Esophagus mucosa (tissue), 1 donor: ENCODE data around the gene DAGLA. TPM values are rescaled to one million over a fixed set of nuclear protein-coding genes. Genes with fewer than 3 reads are reported as not detected.

ENCODE experiments used
- ATAC-seq: fragments of 200-7000 bp; cut with Tn5 transposase; one replicate; pipeline ENCODE4 v1.9.1; 2020
- total RNA-seq: library from RNA; stranded (reverse); gene quantifications from one replicate; pipeline ENCODE4 v1.2.4, GENCODE V29; 2023
- donor health status: DM: yes; HTN: yes; CAD: no.

Gene DAGLA
- total RNA-seq, 1 donor from 2014 or later, result 2.3 TPM

DNA sequence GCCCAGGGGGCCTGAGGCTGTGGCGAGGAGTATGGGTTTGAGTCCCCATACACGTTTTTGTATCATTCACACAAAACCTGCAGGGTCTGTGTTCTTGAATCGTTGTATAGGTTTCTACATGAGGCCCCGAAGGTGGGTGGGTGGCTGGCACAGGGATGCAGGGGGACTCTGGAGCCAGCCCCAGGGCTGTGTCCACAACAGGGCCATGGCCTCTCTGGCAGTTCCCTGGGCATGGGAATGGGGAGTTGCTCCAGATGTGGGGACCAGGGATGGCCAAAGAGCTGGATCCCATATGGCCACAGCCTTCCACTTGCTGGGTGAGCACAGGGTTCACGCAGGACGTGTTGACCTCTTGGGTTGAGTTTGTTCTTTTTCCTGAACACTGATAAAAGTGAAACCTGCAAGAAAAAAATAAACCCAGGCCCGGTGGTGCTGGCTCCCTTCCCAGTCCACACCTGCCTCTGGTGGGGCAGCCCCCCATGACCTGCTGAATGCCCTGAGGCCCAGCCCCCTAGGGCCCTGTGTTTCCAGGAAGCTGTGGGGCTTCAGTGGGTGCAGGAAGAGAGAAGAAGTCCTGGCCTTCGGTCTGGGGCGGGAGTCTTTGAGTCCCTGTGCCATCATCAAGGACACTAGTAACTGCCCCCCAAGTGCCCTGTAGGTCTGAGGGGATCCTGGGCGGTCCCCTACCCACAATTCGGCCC, 88.3 kb downstream of the DAGLA start:
- ATAC-seq, result no peak

DNA sequence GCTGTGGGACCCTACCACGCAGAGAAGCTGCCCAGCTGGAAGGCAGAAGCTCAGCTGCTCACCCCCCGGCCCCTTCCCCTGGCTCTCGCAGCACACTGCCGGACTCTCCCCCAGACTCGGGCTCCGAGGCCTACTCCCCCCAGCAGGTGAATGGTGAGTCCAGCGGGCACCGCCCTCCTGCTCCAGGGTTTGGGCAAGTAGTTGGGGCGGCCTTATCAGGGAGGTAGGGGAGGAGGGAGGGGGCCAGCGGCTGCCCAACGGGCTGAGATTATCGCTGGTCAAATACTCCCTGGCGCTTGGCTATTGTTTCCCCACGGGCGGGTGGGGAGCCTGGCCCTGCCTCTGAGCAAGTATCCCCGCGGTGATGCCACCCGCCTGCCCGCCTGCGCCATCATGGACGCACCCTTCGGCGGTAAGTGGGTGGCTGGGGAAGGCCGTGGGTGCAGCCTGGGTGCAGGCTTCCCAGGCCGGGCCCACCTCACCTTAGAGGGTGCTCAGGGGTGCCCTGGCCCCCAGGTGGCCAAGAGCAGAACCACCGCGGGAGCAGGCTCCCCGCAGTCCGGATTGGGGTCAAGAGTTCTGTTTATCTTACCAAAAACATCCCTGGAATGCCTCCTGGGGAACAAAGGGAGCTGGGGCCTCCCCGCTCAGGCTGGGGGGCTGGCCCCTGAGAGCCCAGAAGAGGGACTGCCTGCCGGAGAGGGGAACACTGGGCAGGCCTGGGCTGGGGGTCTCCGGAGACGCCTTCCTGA, 89.2 kb downstream of the DAGLA start:
- no peak for ATAC-seq

DNA sequence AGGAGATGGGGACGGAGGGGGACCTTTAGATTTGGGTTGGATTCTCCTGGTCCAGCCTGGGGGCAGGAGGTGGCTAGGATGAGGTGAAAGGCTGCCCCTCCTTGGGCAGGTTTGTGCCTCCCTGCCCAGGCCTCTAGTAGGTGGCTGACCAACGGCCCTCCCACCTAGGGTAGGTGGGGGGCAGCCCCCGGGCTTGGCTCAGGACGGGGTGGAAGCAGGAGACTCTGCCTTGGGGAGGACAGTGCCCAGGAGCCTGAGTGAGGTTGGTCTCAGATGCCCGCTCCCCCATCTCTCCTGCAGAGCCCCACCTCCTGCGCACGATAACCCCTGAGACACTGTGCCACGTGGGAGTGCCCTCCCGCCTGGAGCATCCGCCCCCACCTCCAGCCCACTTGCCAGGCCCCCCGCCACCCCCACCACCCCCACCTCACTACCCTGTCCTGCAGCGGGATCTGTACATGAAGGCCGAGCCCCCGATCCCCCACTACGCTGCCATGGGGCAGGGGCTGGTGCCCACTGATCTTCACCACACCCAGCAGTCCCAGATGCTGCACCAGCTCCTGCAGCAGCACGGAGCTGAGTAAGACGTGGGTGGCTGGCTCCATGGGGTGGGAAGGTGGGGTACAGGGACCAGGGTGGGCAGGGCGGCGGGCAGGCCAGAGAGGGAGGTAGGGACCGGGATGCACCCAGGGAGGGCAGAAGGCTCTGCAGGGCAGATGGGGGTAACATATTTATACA, 89.9 kb downstream of the DAGLA start:
- no peak for ATAC-seq

DNA sequence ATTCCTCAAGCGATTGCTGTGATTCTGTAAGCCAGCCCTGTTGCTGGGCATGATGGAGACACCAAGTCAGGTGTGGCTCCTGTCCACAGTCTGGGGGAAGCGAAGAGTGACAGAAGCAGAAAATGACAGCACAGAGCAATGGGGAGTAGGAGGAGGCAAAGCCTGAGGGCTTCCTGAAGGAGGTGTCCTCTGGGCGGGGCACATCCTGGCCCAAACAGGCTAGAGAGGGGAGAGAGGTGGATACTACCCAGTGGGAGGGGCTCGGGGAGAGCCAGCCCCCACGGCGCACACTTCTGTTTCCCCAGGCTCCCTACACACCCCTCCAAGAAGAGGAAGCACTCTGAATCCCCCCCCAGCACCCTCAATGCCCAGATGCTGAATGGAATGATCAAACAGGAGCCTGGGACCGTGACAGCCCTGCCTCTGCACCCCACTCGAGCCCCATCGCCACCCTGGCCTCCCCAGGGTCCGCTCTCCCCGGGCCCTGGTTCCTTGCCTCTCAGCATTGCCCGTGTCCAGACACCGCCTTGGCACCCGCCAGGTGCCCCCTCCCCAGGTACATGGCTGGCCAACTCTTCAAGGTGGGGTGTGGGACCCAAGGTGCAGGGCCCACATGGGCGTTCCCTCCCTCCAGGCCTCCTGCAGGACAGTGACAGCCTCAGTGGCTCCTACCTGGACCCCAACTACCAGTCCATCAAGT, 91.2 kb downstream of the DAGLA start:
- ATAC-seq, result no peak

DNA sequence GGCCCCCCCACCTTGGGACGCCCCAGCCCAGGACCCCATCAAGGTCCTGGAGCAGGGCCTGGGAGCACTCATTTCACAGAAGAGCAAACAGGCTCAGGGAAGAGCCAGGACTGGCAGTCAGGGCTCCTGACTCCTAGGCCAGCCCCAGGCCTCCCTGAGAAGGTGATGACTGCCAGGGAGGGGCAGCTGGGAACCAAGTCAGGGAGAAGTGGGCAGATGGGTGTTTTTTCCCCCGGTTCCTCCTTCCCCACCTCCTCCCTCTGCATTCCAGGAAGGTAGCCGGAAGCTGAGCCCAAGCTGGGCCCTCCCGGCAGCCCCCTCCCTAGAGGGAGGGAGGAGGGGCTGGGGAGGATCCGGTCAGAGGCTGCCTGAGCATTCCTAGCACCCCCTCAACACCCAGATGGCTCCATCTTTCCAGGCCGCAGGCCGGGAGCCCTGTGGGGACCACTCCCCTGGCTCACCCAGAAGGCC, 91.8 kb downstream of the DAGLA start:
- ATAC-seq, result no peak

DNA sequence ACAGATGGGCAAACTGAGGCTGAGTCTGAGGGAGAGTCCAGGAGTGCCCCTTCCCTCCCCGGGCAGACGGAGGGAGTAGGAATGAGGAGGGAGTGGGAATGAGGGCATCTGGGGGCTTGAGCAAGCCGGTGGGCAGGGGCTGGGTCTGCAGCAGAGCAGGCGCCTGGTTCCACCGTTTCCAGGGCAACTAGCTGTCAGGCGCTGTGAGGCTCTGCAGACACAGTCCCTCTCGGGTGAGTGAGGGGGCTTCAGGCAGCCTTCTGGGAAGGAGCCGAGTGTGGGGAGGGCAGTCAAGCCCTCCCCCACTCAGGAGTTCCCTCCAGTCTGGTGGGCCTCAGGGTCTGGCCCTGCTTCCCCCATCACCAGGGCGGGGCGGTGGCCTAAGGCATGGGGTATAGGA, 93.2 kb downstream of the DAGLA start:
- ATAC-seq, result no peak

DNA sequence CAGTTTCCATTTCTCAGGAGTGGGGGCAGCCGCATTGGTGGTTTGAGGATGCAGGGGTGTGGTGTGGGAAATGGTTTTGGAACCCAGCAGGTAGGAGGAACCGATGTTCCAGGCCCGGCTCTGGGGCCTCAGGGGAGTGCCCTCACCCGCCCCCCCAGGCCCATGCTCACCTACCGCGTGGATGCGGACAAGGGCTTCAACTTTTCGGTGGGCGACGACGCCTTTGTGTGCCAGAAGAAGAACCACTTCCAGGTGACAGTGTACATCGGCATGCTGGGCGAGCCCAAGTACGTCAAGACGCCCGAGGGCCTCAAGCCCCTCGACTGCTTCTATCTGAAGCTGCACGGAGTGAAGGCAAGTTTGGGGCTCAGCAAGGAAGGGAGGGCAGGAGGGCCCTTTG, 93.6 kb downstream of the DAGLA start:
- ATAC-seq, result no peak

DNA sequence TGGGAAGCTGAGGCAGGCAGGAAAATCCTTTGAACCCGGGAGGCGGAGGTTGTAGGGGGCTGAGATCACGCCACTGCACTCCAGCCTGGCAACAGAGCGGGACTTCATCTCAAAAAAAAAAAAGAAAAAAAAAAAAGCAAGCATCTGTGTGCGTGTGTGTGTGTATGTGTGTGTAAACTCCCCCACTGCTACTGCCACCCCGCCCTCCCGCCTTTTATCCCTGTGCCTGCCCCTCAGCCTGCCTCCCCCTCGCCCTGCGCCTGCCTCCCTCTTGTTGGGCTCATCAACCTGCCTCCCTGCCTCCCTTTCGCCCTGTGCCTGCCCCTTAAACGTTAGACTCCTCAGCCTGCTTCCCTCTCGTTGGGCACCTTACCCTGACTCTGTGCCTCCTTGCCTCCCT, 94.2 kb downstream of the DAGLA start:
- ATAC-seq, result no peak

DNA sequence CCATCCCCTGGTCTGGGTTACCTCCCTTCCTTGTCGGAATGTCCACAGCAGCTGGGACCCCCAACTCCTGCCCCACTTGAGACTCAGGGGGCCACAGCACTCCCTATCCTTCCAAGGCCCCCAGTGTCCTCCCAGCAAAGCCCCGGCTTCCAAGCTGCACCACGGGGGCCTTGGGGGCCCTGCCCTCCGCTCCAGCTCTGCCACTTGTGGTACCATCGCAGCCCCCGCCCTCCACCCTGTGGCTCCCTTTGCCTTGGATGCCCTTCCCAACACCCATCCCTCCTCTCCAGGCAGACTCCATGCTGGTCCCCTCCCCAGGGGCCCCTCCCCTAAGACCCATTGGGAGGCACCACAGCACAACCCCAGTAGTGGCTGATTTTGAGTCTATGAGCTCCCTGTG, 94.9 kb downstream of the DAGLA start:
- ATAC-seq, result no peak

DNA sequence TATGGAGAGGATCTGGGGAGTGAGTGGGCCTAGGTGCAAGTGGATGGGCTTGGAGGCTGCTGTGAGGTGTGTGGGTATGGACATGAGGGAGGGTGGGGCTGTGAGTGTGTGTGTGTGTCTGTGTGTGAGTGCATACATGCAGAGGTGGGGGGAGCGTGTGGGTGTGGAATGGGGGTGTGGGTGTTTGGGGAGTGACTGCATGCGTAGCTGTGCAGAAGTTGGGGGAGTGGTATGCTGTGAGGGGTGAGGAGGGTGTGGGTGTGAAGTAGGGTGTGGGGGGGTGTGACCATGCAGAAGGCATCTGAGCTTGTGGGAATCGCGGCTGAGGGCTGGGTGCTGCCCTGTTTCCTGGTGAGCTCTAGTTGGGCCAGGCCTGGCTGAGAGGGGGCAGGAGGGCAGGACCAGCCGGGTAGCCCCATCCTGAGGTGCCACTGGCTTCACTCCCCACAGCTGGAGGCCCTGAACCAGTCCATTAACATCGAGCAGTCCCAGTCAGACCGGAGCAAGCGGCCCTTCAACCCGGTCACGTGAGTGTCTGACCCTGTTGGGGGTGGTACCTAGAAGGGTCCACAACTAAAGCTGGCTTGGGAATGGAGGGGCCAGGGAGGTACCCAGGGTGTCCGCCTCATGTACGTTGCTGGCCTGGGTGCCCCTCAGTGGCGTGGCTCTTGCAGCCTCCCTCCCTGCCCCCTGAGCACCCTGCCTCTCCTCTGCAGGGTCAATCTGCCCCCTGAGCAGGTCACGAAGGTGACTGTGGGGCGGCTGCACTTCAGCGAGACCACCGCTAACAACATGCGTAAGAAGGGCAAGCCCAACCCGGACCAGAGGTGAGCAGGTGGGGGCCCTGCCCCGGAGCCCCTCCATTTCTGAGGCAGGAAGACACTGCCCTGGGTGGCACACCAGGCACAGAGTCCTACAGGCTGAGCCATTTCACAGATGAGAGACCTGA, 95.7 kb downstream of the DAGLA start:
- no peak for ATAC-seq

DNA sequence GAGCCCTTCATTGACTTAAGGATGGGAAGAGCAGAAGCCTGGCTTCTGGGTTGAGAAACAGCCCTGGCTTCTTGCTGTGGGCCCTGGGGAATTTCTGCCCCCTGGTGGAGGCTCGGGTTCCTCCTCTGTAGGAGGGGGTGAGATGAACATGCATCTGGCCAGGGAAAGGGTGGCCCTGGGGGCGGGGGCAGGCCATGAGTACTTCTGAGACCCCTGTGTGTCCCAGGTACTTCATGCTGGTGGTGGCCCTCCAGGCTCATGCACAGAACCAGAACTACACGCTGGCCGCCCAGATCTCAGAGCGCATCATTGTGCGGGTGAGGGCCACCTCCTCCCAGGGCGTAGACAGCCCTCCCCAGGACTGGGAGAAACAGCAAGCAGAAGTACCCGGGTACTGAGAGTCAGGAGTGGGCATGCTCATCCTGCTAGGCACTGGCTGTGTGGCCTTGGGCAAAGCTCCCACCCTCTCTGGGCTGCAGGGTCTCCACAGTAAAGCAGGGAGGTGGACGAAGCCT, 96.4 kb downstream of the DAGLA start:
- peak; percentile 43 for ATAC-seq

DNA sequence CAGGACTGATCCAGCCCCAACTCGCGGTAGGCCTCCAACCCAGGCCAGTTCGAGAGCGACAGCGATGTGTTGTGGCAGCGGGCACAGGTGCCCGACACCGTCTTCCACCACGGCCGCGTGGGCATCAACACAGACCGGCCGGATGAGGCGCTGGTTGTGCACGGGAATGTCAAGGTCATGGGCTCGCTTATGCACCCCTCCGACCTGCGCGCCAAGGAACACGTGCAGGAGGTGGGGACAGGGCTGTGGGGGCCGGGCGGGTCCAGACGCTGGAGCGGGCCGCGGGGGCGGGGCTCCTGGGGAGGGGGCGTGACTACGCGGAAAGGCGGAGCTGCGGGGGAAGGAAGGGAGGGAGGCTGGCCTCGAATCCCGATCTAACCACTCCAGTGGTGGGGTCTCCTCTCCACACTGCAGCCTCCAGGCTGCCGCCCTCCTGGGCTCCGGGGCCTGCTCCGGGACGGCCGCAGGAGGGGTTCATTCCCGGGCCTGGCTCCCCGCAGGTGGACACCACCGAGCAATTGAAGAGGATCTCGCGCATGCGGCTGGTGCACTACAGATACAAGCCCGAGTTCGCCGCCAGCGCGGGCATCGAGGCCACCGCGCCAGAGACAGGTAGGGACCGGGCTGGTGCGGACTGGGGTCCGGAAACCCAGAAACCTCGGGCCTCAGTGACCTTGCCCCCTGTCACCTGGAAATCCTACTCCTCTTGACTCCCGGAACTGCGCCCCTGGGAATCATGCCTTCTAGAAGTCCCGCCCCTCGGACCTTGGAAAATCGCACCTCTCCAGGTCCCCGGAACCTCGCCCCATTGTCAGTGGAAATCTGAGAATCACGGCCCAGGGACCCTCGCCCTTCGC, 97.3 kb downstream of the DAGLA start:
- peak; percentile 6 for ATAC-seq

DNA sequence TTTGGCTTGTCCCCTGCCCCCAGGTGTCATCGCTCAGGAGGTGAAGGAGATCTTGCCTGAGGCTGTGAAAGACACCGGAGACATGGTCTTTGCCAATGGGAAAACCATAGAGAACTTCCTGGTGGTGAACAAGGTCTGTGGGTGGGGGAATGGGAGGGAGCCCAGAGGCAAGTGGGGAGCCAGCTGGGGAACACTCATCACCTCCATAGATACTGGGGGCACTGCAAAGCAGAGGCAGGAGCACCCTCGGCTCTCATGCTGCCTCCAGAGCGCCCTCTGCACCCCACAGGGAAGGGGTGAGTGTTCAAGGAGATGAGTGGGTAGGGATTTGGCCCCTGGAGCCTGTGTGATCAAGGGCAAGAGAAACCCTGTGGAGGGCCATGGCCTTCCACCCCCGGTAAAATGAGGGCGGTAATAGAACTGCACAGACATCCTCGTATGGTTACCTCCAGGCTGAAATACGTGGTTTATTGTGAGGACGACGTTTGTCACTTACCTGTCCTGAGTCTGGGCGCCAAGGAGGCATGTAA, 98.2 kb downstream of the DAGLA start:
- ATAC-seq, result no peak

DNA sequence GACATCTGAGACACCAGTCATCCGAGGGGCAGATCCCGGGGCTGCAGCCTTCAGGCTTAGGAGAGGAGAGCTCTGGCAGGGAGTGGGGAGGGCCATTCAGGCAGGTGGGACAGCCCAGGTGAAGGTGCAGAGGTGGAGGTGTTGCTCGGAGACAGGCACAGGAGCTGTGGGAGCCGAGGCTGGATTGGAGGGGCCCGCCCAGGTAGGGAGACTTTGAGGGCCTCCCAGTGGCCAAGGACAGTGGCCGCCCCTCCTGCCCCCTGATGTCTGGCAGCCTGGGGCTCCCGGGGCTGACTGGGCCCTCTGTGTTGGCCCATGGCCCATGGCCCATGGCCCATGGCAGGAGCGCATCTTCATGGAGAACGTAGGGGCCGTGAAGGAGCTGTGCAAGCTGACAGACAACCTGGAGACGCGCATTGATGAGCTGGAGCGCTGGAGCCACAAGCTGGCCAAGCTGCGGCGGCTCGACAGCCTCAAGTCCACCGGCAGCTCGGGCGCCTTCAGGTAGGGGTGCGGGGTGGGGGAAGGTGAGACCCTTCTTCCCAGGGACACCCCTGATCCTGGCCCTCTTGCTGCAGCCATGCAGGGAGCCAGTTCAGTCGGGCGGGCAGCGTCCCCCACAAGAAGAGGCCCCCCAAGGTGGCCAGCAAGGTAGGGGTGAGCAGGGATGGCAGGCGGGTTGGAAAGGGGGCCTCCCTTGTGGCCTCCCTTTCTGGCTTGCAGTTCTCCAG, 98.9 kb downstream of the DAGLA start:
- no peak for ATAC-seq

DNA sequence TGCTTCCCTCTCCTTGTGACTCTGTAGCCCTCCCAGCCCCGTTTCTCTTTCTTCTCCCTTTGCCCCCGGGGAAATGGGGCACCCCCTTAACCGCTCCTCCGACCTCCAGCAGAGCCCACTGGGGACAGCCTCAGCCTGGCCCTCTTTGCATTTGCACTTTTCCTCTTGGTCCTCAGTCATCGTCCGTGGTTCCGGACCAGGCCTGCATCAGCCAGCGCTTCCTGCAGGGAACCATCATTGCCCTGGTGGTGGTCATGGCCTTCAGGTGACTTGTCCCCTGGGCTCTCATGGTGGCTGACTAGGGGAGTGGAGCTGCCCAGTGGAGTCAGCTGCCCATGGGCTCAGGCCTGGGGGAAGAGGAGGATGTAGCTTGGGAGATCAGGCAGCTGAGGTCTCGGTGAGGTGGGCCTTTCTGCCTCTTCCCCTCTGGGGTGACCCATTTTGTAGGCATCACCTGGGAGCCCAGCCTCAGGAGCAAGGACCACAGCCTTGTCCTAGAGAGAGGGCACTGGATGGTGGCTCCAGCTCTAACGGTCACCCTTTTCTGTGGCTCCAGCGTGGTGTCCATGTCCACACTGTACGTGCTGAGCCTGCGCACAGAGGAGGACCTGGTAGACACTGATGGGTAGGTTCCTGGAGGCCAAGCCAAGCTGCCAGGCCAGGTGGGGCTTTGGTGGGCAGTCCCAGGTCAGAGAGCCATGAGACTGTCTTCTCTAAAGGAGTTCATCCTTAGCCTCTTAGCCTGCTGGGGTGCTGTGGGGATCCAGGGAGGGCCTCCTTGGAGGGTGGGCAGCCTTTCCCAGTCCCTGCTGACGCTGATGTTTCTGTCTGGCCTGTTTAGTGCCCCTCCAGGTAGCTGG, 99.7 kb downstream of the DAGLA start:
- no peak for ATAC-seq

DNA sequence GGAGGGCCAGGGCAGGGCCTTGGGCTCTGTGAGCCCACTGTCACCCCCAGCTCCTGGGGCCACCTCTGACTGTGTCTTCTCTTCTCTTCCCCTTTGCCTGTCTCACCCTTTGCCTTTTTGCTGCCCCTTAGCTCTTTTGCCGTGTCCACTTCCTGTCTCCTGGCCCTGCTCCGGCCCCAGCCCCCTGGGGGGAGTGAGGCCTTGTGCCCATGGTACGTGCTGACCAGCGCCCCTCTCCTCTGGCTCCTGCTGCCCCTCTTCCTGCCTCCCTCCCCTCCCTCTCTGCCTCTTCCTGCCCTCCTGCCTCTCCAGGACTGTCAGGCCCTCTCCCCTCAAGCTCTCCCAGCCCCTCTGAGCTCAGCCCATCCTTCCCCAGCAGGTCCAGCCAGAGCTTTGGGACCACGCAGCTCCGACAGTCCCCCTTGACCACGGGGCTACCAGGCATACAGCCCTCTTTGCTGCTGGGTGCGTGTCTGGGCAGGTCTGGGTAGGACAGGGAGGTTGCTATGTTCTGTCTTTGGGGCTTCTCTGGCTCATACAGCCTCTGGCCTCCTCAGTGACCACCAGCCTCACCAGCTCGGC, 100.5 kb downstream of the DAGLA start:
- ATAC-seq, result no peak

DNA sequence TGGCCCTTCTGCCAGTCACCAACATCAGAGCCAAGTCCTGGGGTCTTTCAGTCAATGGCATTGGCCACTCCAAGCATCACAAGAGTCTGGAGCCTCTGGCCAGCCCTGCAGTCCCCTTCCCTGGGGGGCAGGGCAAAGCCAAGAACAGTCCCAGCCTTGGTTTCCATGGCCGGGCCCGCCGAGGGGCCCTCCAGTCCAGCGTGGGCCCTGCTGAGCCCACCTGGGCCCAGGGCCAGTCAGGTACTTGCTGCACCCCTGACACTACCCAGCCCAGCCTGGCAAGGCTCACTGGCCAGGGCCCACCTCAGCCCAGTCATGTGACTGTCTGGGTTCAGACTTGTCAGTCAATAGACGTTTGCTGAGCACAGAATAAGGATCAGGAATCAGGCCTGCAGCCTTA, 101.4 kb downstream of the DAGLA start:
- ATAC-seq, result no peak

DNA sequence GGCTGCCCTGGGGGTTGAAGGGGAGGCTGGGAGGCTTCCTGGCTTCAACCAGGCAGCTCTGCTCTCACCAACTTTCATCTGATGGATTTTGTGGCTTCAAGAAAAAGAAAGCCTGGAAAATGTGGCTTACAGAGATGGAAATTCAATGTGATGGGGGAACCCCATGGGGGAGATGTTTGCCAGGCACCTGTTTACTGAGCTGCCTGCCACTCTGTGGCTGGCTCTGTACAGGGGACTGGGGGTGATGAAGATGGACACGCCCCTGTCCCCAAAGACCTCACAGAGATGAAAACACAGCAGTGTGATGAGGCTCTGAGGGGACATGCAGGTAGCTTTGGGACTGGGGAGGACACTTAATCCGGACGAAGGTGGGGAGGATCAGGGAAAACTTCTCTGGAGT, 102.1 kb downstream of the DAGLA start:
- ATAC-seq, result no peak
